ENCODE data around the gene EPB41. TPM values are rescaled to one million over a fixed set of nuclear protein-coding genes. Genes with fewer than 3 reads are reported as not detected.
"Not testable (repeated sequence)": the region's sequence is repeated elsewhere in the genome, so short reads cannot be mapped to it uniquely, and the experiment has no call there.

Gene EPB41
- total RNA-seq, 1 donor from 2014 or later = 82.6 TPM

DNA sequence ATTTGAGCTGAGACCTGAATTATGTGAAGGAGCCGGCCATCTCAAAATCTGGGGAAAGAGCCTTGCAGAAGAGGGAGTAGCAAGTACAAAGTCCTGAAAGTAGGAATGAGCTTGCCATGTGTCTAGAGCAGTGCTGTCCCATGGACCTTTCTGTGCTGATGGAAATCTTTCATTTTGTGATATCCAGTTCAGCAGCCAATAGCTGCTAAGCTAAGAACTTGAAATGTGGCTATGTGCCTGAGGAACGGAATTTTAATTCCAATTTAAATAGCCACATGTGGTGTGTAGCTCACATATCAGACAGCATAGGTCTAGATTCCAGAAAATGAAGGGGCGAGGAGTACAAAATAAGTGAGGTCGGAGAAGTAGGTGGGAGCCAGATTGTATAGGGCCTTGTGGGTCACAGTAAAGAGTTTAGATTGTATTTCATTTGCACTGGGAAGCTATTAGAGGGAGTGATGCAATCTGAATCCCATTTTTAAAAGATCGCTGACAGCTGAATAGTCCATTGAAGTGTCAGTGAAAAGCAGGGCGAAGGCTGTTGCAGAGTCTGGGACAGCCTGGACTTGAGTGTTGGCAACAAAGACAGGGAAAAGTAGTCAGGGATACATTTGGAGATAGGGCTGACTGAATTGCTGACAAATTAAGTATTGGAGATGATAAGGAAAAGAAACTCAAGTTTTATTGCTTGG is 129.1 kb downstream of the EPB41 start:
- no peak for DNase-seq (ENCODE audit: low spot score)

DNA sequence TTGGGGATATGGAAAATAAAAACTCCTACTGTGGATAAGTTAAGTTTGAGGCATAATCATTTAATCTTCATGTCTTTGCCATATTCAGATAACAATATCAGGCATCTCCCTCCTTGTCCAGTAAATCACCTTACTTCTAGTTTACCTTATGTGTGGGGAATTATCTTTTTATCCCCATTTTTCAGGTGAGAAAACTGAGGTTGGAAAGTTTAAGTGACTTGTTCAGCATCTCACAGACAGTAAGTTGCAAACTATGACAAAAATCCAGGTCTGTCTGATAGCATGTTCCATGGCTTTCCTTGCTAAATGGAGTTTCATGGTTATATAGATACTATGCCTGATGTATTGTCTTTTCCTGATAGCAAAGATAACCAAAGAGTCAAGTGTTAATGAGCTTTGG is 129.6 kb downstream of the EPB41 start:
- Mint-ChIP-seq H3K4me1 (ENCODE audit: unreplicated experiment) (no peaks in the 10 kb centered on the region), H3K27ac (ENCODE audit: unreplicated experiment) (no peak overlapping the region)

More for the DNA sequence above, 129.1 kb downstream of the EPB41 start:
- H3K36me3 Mint-ChIP-seq (ENCODE audit: low read depth, unreplicated experiment) = peaks cover 6% of the 10 kb centered on the region
- no peaks in the 10 kb centered on the region for H3K27me3 Mint-ChIP-seq (ENCODE audit: unreplicated experiment)
- H3K4me1 Mint-ChIP-seq (ENCODE audit: unreplicated experiment) = no peaks in the 10 kb centered on the region
- no peaks in the 10 kb centered on the region for H3K9me3 Mint-ChIP-seq (ENCODE audit: unreplicated experiment)
- H3K4me3 Mint-ChIP-seq (ENCODE audit: unreplicated experiment) = no peak overlapping the region
- no peak overlapping the region for H3K27ac Mint-ChIP-seq (ENCODE audit: unreplicated experiment)
- TF ChIP-seq, protein P1, sequence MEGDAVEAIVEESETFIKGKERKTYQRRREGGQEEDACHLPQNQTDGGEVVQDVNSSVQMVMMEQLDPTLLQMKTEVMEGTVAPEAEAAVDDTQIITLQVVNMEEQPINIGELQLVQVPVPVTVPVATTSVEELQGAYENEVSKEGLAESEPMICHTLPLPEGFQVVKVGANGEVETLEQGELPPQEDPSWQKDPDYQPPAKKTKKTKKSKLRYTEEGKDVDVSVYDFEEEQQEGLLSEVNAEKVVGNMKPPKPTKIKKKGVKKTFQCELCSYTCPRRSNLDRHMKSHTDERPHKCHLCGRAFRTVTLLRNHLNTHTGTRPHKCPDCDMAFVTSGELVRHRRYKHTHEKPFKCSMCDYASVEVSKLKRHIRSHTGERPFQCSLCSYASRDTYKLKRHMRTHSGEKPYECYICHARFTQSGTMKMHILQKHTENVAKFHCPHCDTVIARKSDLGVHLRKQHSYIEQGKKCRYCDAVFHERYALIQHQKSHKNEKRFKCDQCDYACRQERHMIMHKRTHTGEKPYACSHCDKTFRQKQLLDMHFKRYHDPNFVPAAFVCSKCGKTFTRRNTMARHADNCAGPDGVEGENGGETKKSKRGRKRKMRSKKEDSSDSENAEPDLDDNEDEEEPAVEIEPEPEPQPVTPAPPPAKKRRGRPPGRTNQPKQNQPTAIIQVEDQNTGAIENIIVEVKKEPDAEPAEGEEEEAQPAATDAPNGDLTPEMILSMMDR (IDR thresholded peaks at IDR 0.05; ENCODE audit: unreplicated experiment) = no peak

DNA sequence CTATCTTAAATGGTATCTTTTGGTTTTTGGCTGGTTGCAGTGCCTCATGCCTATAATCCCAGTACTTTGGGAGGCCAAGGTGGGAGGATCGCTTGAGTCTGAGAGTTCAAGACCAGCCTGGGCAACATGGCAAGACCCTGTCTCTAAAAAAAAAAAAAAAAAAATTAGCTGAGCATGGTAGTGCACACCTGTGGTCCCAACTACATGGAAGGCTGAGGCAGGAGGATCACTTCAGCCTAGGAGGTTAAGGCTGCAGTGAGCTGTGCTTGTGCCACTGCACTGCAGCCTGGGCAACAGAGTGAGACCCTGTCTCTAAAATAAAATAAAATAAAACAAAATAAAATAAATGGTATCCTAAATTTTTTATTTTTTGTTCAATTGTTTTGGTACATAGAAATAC is 131.3 kb downstream of the EPB41 start:
- not testable (repeated sequence) for DNase-seq (ENCODE audit: low spot score); H3K4me3 Mint-ChIP-seq (ENCODE audit: unreplicated experiment); H3K27ac Mint-ChIP-seq (ENCODE audit: unreplicated experiment); H3K27me3 Mint-ChIP-seq (ENCODE audit: unreplicated experiment); H3K9me3 Mint-ChIP-seq (ENCODE audit: unreplicated experiment); H3K36me3 Mint-ChIP-seq (ENCODE audit: low read depth, unreplicated experiment); H3K4me1 Mint-ChIP-seq (ENCODE audit: unreplicated experiment)

More for the DNA sequence above, 129.6 kb downstream of the EPB41 start:
- no peaks in the 10 kb centered on the region for H3K9me3 Mint-ChIP-seq (ENCODE audit: unreplicated experiment)
- DNase-seq (ENCODE audit: low spot score) = no peak
- no peak overlapping the region for H3K4me3 Mint-ChIP-seq (ENCODE audit: unreplicated experiment)
- no peaks in the 10 kb centered on the region for H3K27me3 Mint-ChIP-seq (ENCODE audit: unreplicated experiment)
- TF ChIP-seq, protein P1 (IDR thresholded peaks at IDR 0.05; ENCODE audit: unreplicated experiment) = no peak
- peaks cover 7% of the 10 kb centered on the region for H3K36me3 Mint-ChIP-seq (ENCODE audit: low read depth, unreplicated experiment)

DNA sequence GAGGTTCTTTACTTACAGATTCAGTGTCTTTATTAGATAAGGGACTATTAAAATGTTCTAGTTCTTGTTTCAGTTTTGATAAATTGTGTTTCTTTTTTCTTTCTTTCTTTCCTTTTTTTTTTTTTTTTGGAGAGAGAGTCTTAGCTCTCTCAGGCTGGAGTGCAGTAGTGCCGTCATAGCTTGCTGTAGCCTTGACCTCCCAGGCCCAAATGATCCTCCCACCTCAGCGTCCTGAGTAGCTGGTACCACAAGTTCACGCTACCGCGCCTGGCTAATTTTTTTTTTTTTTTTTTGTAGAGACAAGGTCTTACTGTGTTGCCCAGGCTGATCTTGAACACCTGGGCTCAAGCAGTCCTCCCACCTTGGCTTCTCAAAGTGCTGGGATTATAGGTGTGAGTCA is 132.8 kb downstream of the EPB41 start:
- TF ChIP-seq, protein P1 (IDR thresholded peaks at IDR 0.05; ENCODE audit: unreplicated experiment) = no peak
- DNase-seq (ENCODE audit: low spot score) = no peak
- H3K9me3 Mint-ChIP-seq (ENCODE audit: unreplicated experiment) = no peaks in the 10 kb centered on the region
- peaks cover 6% of the 10 kb centered on the region for H3K36me3 Mint-ChIP-seq (ENCODE audit: low read depth, unreplicated experiment)
- no peak overlapping the region for H3K4me3 Mint-ChIP-seq (ENCODE audit: unreplicated experiment)
- no peaks in the 10 kb centered on the region for H3K4me1 Mint-ChIP-seq (ENCODE audit: unreplicated experiment)
- H3K27me3 Mint-ChIP-seq (ENCODE audit: unreplicated experiment) = no peaks in the 10 kb centered on the region
- no peak overlapping the region for H3K27ac Mint-ChIP-seq (ENCODE audit: unreplicated experiment)

DNA sequence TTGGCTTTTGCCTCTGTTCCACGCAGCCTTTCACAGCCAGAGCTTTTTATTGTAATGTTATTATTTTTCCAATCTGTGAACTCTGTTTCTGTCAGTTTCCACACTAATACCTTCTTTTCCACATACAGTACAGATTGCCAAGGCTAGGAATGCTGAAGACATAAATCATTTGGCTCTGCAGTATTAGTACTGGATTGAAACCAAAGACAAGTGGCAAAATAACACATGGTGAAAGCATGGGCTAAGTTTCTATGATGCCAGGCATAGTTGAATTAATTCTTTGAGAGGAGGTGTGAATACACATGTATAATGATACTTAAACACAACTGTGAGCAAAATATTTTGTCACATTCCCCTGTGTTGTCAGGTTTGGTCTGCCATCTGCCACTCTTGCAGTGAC is 135.8 kb downstream of the EPB41 start:
- H3K9me3 Mint-ChIP-seq (ENCODE audit: unreplicated experiment) = no peaks in the 10 kb centered on the region
- H3K36me3 Mint-ChIP-seq (ENCODE audit: low read depth, unreplicated experiment) = peaks cover 2% of the 10 kb centered on the region
- H3K27ac Mint-ChIP-seq (ENCODE audit: unreplicated experiment) = no peak overlapping the region
- no peak for DNase-seq (ENCODE audit: low spot score)
- H3K4me3 Mint-ChIP-seq (ENCODE audit: unreplicated experiment) = no peak overlapping the region
- H3K27me3 Mint-ChIP-seq (ENCODE audit: unreplicated experiment) = no peaks in the 10 kb centered on the region
- TF ChIP-seq, protein P1 (IDR thresholded peaks at IDR 0.05; ENCODE audit: unreplicated experiment) = no peak
- H3K4me1 Mint-ChIP-seq (ENCODE audit: unreplicated experiment) = no peaks in the 10 kb centered on the region

Data from endothelial cell (in vitro differentiated cells).